GM12878 (cell line): ENCODE measurements around the gene MMEL1. TPM values are rescaled to one million over a fixed set of nuclear protein-coding genes. Genes with fewer than 3 reads are reported as not detected.

Experiments used
- ATAC-seq: fragments of 200-7000 bp; cut with Tn5 transposase; 3 replicates; pipeline ENCODE4 v1.9.1; 2020; ENCODE audit warnings: mild to moderate bottlenecking, moderate library complexity
- BruUV-seq: library from RNA; stranded (reverse); fragments of 400-500 nt; replicated peaks from 2 replicates; lab custom pipeline; 2021; lab: Mats Ljungman, UMichigan
- CTCF ChIA-PET: fragments of 300-600 bp; sonication (Branson Sonifier 250); formaldehyde crosslinking; extraction: SDS; loops from one replicate; lab custom pipeline; 2021; ENCODE audit warnings: inconsistent platforms; lab: Yijun Ruan, JAX
- POLR2A ChIA-PET: fragments of 350-600 bp; formaldehyde crosslinking; extraction: SDS; loops from one replicate; lab custom pipeline; 2021; ENCODE audit warnings: inconsistent platforms; lab: Charles Lee
- RAD21 ChIA-PET: fragments of 300-600 bp; sonication (Branson Sonifier 250); formaldehyde crosslinking; loops from one replicate; lab custom pipeline; 2023; ENCODE audit warnings: antibody characterized with exemption; ENCODE audit not compliant: unreplicated experiment; lab: Charles Lee
- SMC1A ChIA-PET: fragments of 300-600 bp; sonication (Branson Sonifier 250); formaldehyde crosslinking; loops from one replicate; lab custom pipeline; 2023; ENCODE audit not compliant: unreplicated experiment, uncharacterized antibody; lab: Charles Lee
- DNase-seq: peaks from one replicate; pipeline ENCODE4 v3.0.0-alpha.2; 2011; ENCODE audit warnings: low read depth, low spot score
- FAIRE-seq: peaks from 3 replicates; lab custom pipeline; 2011; peaks lifted over from hg19 to GRCh38; lab: Jason Lieb, UNC
- H2AFZ ChIP-seq: 2 replicates; pipeline ENCODE4 v1.6.0; 2011; ENCODE audit warnings: low read depth, low read length, control low read depth; ENCODE audit not compliant: control insufficient read depth
- H3K27ac ChIP-seq: 2 replicates; pipeline ENCODE4 v1.5.1; 2011; ENCODE audit warnings: control low read depth; ENCODE audit not compliant: control insufficient read depth, insufficient read depth
- H3K27me3 ChIP-seq, 2 experiments: replicated peaks in 1 of 2; 2 replicates each; pipeline versions ENCODE4 v1.6.0 to v1.6.1; 2011; ENCODE audit warnings: low read length in 1 of 2; ENCODE audit not compliant: control insufficient read depth in 2 of 2, insufficient read depth in 2 of 2
- H3K36me3 ChIP-seq, 2 experiments: 2 replicates each; pipeline ENCODE4 v1.5.1; 2011; ENCODE audit warnings: low read length in 1 of 2; ENCODE audit not compliant: control insufficient read depth in 2 of 2, insufficient read depth in 2 of 2
- H3K4me1 ChIP-seq: 2 replicates; pipeline ENCODE4 v1.6.1; 2011; ENCODE audit warnings: mild to moderate bottlenecking, low read length, moderate library complexity, mixed read lengths; ENCODE audit not compliant: control insufficient read depth, insufficient read depth
- H3K4me2 ChIP-seq: 2 replicates; pipeline ENCODE4 v1.6.0; 2011; ENCODE audit warnings: control low read depth; ENCODE audit not compliant: control insufficient read depth, insufficient read depth
- H3K4me3 ChIP-seq: fragments of 200-600 bp; sonication (generic); 2 replicates; pipeline ENCODE4 v1.5.1; 2016
- H3K79me2 ChIP-seq: 2 replicates; pipeline ENCODE4 v1.6.0; 2011; ENCODE audit warnings: low read length; ENCODE audit not compliant: control insufficient read depth, insufficient read depth
- H3K9ac ChIP-seq: 2 replicates; pipeline ENCODE4 v1.8.0; 2011; ENCODE audit warnings: low read length, control low read depth, mixed read lengths; ENCODE audit not compliant: control insufficient read depth, insufficient read depth
- H3K9me3 ChIP-seq: replicated peaks from 3 replicates; pipeline ENCODE4 v1.5.1; 2011; ENCODE audit warnings: mild to moderate bottlenecking, low read length; ENCODE audit not compliant: control insufficient read depth, insufficient read depth
- H4K20me1 ChIP-seq: 2 replicates; pipeline ENCODE4 v1.6.0; 2011; ENCODE audit not compliant: control insufficient read depth, insufficient read depth
- MEF2B ChIP-seq: fragments of 450-650 bp; IDR thresholded peaks from 2 replicates; pipeline ENCODE4 v1.6.1; 2018; ENCODE audit warnings: mild to moderate bottlenecking, moderate library complexity; ENCODE audit not compliant: partially characterized antibody, poor library complexity, severe bottlenecking
- NR2F1 ChIP-seq: fragments of 450-650 bp; conservative IDR thresholded peaks from 2 replicates; pipeline ENCODE4 v1.6.1; 2017; ENCODE audit warnings: mild to moderate bottlenecking
- RAD21 ChIP-seq: IDR thresholded peaks from 2 replicates; pipeline ENCODE4 v1.6.1; 2011; ENCODE audit warnings: mild to moderate bottlenecking, low read depth, low read length, moderate library complexity; ENCODE audit not compliant: insufficient read depth
- STAT3 ChIP-seq: IDR thresholded peaks from 2 replicates; pipeline ENCODE4 v1.6.1; 2011; ENCODE audit warnings: low read depth, low read length, improper control_type of control experiment
- WGBS: methylation state at CpG from one replicate; pipeline ENCODE4 v1.1.6; 2016; ENCODE audit warnings: low lambda C conversion rate; ENCODE audit not compliant: insufficient replicate concordance, insufficient coverage; ENCODE audit errors: missing lambda C conversion rate; 5-methylcytosine and 5-hydroxymethylcytosine counted together
- in situ Hi-C: fragments of 300-500 bp; cut with MboI; formaldehyde crosslinking; loops from 9 replicates; pipeline ENCODE4 v1.14.3; 2018; ENCODE audit warnings: mixed read lengths
- intact Hi-C: fragments of 100-400 bp; cut with micrococcal nuclease; formaldehyde crosslinking; loops from one replicate; pipeline ENCODE4 v1.14.2; 2022; ENCODE audit not compliant: unreplicated experiment
- polyA plus RNA-seq, 11 experiments: library from polyadenylated mRNA; depleted of rRNA in 4 of 11; unstranded in 6 of 11; stranded (reverse) in 5 of 11; fragments of >200 nt; fragmentation: Nextera tagmentation in 4 of 11; fragmentation: Illumina TruSeq in 1 of 11; extraction: Ambion mirVana in 4 of 11; extraction: Trizol in 1 of 11; gene quantifications; 1 replicate in 1 of 11; 2 replicates in 10 of 11; pipeline versions ENCODE4 v1.2.1 to v1.2.3, GENCODE V29; 2011 to 2016; ENCODE audit warnings: inconsistent platforms in 2 of 11, missing spikeins in 2 of 11, low read depth in 1 of 11
- total RNA-seq, 4 experiments: library from RNA; depleted of rRNA in 3 of 4; stranded (reverse); fragments of >200 nt in 3 of 4; fragmentation: Illumina TruSeq in 1 of 4; extraction: Trizol in 1 of 4; gene quantifications; 2 replicates each; pipeline versions ENCODE4 v1.2.1 to v1.2.3, GENCODE V29; 2013 to 2021
- TF ChIP-seq, protein P1 (sequence below), 3 experiments: IDR thresholded peaks in 2 of 3; conservative IDR thresholded peaks in 1 of 3; 2 replicates each; pipeline ENCODE4 v1.5.1; 2011; ENCODE audit warnings: low read depth in 3 of 3, low read length in 3 of 3, mild to moderate bottlenecking in 3 of 3, control low read depth in 2 of 3, moderate library complexity in 2 of 3, inconsistent platforms in 1 of 3, mixed read lengths in 1 of 3; ENCODE audit not compliant: control insufficient read depth in 2 of 3, insufficient read depth in 1 of 3; ENCODE audit errors: extremely low read depth in 1 of 3

Gene MMEL1
- total and polyA plus RNA-seq, 10 of the 15 experiments (the other 5 are each of a cell fraction or from before 2014, with no cell fraction given): 0.11 TPM; not detected in 9

DNA sequence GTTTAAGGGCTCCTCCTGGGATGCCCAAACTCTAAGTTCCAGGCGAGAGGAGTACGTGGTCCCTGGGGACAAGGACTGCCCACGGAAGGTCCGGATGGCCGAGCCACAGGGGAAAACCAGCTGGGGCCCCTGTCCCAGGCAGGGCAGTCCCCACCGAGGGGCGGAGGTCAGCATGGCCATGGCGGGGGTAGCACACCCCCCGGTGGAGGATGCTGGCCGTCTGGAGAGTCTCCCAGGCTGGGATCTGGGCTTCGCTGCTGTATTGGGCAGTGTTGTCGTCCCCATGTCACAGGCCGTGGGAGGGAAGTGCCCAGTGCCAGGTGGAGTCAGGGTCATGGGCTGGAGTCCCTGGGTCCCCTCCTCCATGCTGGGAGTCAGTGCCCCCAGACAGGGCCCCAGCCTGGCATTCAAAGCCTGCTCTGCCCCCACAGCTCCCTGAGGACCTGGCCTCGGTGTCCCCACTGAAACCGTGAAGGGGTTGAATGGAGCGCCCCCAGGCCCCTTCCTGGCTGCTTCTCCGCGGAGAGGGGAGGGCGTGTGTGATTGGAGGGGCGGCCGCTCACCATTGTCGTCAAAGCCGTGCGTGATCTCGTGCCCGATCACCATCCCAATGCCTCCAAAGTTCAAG, 39.5 kb downstream of the MMEL1 start:
- no peaks in the 10 kb centered on the region for H4K20me1 ChIP-seq
- RAD21 ChIA-PET: no interaction called here
- H3K79me2 ChIP-seq: no peaks in the 10 kb centered on the region
- H3K4me1 ChIP-seq: no peaks in the 10 kb centered on the region
- CTCF ChIA-PET: no interaction called here
- no TSS peak for BruUV-seq
- no peak overlapping the region for H3K27ac ChIP-seq
- no peak overlapping the region for H3K4me3 ChIP-seq
- FAIRE-seq: no peak
- intact Hi-C loops: no loop called here
- SMC1A ChIA-PET: no interaction called here
- ATAC-seq: no peak
- H3K9me3 ChIP-seq: no peaks in the 10 kb centered on the region
- peak; percentile 13 for TF ChIP-seq MEF2B
- TF ChIP-seq, protein P1, sequence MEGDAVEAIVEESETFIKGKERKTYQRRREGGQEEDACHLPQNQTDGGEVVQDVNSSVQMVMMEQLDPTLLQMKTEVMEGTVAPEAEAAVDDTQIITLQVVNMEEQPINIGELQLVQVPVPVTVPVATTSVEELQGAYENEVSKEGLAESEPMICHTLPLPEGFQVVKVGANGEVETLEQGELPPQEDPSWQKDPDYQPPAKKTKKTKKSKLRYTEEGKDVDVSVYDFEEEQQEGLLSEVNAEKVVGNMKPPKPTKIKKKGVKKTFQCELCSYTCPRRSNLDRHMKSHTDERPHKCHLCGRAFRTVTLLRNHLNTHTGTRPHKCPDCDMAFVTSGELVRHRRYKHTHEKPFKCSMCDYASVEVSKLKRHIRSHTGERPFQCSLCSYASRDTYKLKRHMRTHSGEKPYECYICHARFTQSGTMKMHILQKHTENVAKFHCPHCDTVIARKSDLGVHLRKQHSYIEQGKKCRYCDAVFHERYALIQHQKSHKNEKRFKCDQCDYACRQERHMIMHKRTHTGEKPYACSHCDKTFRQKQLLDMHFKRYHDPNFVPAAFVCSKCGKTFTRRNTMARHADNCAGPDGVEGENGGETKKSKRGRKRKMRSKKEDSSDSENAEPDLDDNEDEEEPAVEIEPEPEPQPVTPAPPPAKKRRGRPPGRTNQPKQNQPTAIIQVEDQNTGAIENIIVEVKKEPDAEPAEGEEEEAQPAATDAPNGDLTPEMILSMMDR (IDR thresholded peaks at IDR 0.05 in 2 of 3, conservative IDR thresholded peaks at IDR 0.05 in 1 of 3; ENCODE audit: control insufficient read depth in 2 of 3, extremely low read depth in 1 of 3, insufficient read depth in 1 of 3, low read depth in 3 of 3, low read length in 3 of 3): 0 out of 6 replicates have a peak, but pooled peaks of 1 of the 3 experiments have one; percentile 6
- no peak for TF ChIP-seq RAD21
- no peak for TF ChIP-seq STAT3
- no peak for TF ChIP-seq NR2F1
- H3K9ac ChIP-seq: no peak overlapping the region
- no peaks in the 10 kb centered on the region for H3K27me3 ChIP-seq
- WGBS: 34% methylated on average over 26 of the region's 26 CpGs
- H3K36me3 ChIP-seq: no peaks in the 10 kb centered on the region
- H2AFZ ChIP-seq: no peak overlapping the region
- DNase-seq: no peak
- no peak overlapping the region for H3K4me2 ChIP-seq
- in situ Hi-C loops: no loop called here
- POLR2A ChIA-PET: no interaction called here
